H1 (cell line): ENCODE data around the gene BRCA1. TPM values are rescaled to one million over a fixed set of nuclear protein-coding genes. Genes with fewer than 3 reads are reported as not detected.
"Not testable (repeated sequence)": the region's sequence is repeated elsewhere in the genome, so short reads cannot be mapped to it uniquely, and the experiment has no call there.

Experiments
- CTCF ChIA-PET: fragments of 300-600 bp; sonication (Branson Sonifier 250); formaldehyde crosslinking; loops from one replicate; lab custom pipeline; 2021; ENCODE audit not compliant: partially characterized antibody; lab: Charles Lee
- POLR2A ChIA-PET: fragments of 300-600 bp; sonication (Branson Sonifier 250); formaldehyde crosslinking; loops from one replicate; lab custom pipeline; 2021; ENCODE audit warnings: inconsistent platforms; ENCODE audit not compliant: partially characterized antibody; lab: Charles Lee
- DNase-seq, 2 experiments: peaks; one replicate each; pipeline versions ENCODE4 v3.0.0 to v3.0.0-alpha.2; 2010 to 2022; ENCODE audit warnings: low spot score in 2 of 2, low read depth in 1 of 2, mixed read lengths in 1 of 2
- FAIRE-seq: peaks from 2 replicates; lab custom pipeline; 2011; peaks lifted over from hg19 to GRCh38; lab: Jason Lieb, UNC
- H2AFZ ChIP-seq: 2 replicates; pipeline ENCODE4 v1.8.1; 2012; ENCODE audit warnings: low read length, inconsistent platforms
- H2AK5ac ChIP-seq: 2 replicates; pipeline ENCODE4 v1.6.1; 2013; ENCODE audit warnings: low read depth, low read length
- H2BK120ac ChIP-seq: replicated peaks from 2 replicates; pipeline ENCODE3; 2013; ENCODE audit warnings: low read depth, low read length, inconsistent platforms
- H2BK12ac ChIP-seq: 2 replicates; pipeline ENCODE4 v1.6.1; 2013; ENCODE audit warnings: low read depth, low read length
- H2BK15ac ChIP-seq: 2 replicates; pipeline ENCODE4 v1.6.1; 2013; ENCODE audit warnings: low read length
- H2BK20ac ChIP-seq: 2 replicates; pipeline ENCODE4 v1.6.1; 2013; ENCODE audit warnings: low read length
- H2BK5ac ChIP-seq: 2 replicates; pipeline ENCODE4 v1.6.1; 2013; ENCODE audit warnings: low read depth, low read length
- H3K14ac ChIP-seq: 2 replicates; pipeline ENCODE4 v1.6.1; 2013; ENCODE audit warnings: inconsistent platforms; ENCODE audit not compliant: insufficient read length
- H3K18ac ChIP-seq: 2 replicates; pipeline ENCODE4 v1.6.1; 2013; ENCODE audit warnings: low read length; ENCODE audit errors: extremely low read depth
- H3K23ac ChIP-seq: 2 replicates; pipeline ENCODE4 v1.6.1; 2013; ENCODE audit warnings: inconsistent platforms; ENCODE audit not compliant: insufficient read length
- H3K23me2 ChIP-seq: 2 replicates; pipeline ENCODE4 v1.6.1; 2013; ENCODE audit warnings: low read depth, low read length
- H3K27ac ChIP-seq: 2 replicates; pipeline ENCODE4 v1.6.1; 2011; ENCODE audit warnings: low read depth, low read length, inconsistent platforms
- H3K27me3 ChIP-seq, 4 experiments: replicated peaks in 1 of 4; 1 replicate in 1 of 4; 2 replicates in 3 of 4; pipeline versions ENCODE4 v1.6.1 to v1.8.1; 2011 to 2013; ENCODE audit warnings: low read length in 3 of 4, mild to moderate bottlenecking in 3 of 4, inconsistent platforms in 2 of 4, mixed read lengths in 2 of 4, moderate library complexity in 1 of 4; ENCODE audit not compliant: control insufficient read depth in 3 of 4, insufficient read depth in 3 of 4; ENCODE audit errors: extremely low read depth in 1 of 4
- H3K36me3 ChIP-seq, 4 experiments: 2 replicates each; pipeline versions ENCODE4 v1.6.1 to v1.8.1; 2011 to 2013; ENCODE audit warnings: mild to moderate bottlenecking in 4 of 4, low read length in 3 of 4, moderate library complexity in 2 of 4, control low read depth in 1 of 4, inconsistent platforms in 1 of 4; ENCODE audit not compliant: insufficient read depth in 4 of 4, control insufficient read depth in 2 of 4
- H3K4ac ChIP-seq: replicated peaks from 2 replicates; pipeline ENCODE3; 2013; ENCODE audit warnings: low read length, low read depth, mixed read lengths, inconsistent platforms; ENCODE audit not compliant: insufficient read length
- H3K4me1 ChIP-seq, 4 experiments: replicated peaks in 1 of 4; 1 replicate in 1 of 4; 2 replicates in 3 of 4; pipeline versions ENCODE4 v1.6.1 to v1.8.1; 2011 to 2013; ENCODE audit warnings: low read length in 3 of 4, inconsistent platforms in 2 of 4, mixed read lengths in 1 of 4; ENCODE audit not compliant: insufficient read depth in 4 of 4, control insufficient read depth in 3 of 4
- H3K4me2 ChIP-seq, 2 experiments: 2 replicates each; pipeline versions ENCODE4 v1.6.1 to v1.8.1; 2011 to 2013; ENCODE audit warnings: low read depth in 2 of 2, low read length in 2 of 2, control low read depth in 1 of 2, inconsistent platforms in 1 of 2, mild to moderate bottlenecking in 1 of 2; ENCODE audit not compliant: insufficient read depth in 1 of 2
- H3K4me3 ChIP-seq, 4 experiments: fragments of 200-600, 300-600 bp in 1 of 4; sonication (generic), shearing (Covaris generic), sonication (Bioruptor Twin) in 1 of 4; 2 replicates each; pipeline versions ENCODE4 v1.5.1 to v1.8.1; 2011 to 2016; ENCODE audit warnings: low read length in 4 of 4, low read depth in 3 of 4, control low read depth in 2 of 4, inconsistent platforms in 2 of 4, mild to moderate bottlenecking in 2 of 4, mixed read lengths in 1 of 4, moderate library complexity in 1 of 4; ENCODE audit not compliant: insufficient read depth in 2 of 4; ENCODE audit errors: extremely low read depth in 1 of 4
- H3K56ac ChIP-seq: replicated peaks from 2 replicates; pipeline ENCODE3; 2013; ENCODE audit warnings: low read depth, mild to moderate bottlenecking, mixed read lengths, low read length, inconsistent platforms; ENCODE audit not compliant: insufficient read length
- H3K79me1 ChIP-seq: 2 replicates; pipeline ENCODE4 v1.6.1; 2013; ENCODE audit warnings: low read depth, low read length, control low read depth
- H3K79me2 ChIP-seq, 2 experiments: 2 replicates each; pipeline versions ENCODE4 v1.6.1 to v1.8.1; 2012 to 2013; ENCODE audit warnings: low read length in 2 of 2, mild to moderate bottlenecking in 2 of 2, inconsistent platforms in 1 of 2; ENCODE audit not compliant: insufficient read depth in 2 of 2, control insufficient read depth in 1 of 2
- H3K9ac ChIP-seq, 4 experiments: replicated peaks in 1 of 4; 1 replicate in 1 of 4; 2 replicates in 3 of 4; pipeline versions ENCODE4 v1.6.1 to v1.8.1; 2011 to 2013; ENCODE audit warnings: low read depth in 3 of 4, low read length in 3 of 4, control low read depth in 2 of 4, mild to moderate bottlenecking in 2 of 4, moderate library complexity in 2 of 4, inconsistent platforms in 1 of 4; ENCODE audit errors: extremely low read depth in 1 of 4
- H3K9me3 ChIP-seq, 2 experiments: 2 replicates each; pipeline versions ENCODE4 v1.6.1 to v1.8.1; 2012 to 2013; ENCODE audit warnings: mild to moderate bottlenecking in 2 of 2, moderate library complexity in 2 of 2, control low read depth in 1 of 2, inconsistent platforms in 1 of 2, low read depth in 1 of 2, low read length in 1 of 2, mixed read lengths in 1 of 2; ENCODE audit not compliant: insufficient read depth in 2 of 2
- H4K20me1 ChIP-seq, 2 experiments: replicated peaks in 1 of 2; 2 replicates each; pipeline versions ENCODE3 to v1.8.1; 2011 to 2013; ENCODE audit warnings: inconsistent platforms in 2 of 2, low read length in 2 of 2, mild to moderate bottlenecking in 1 of 2; ENCODE audit not compliant: insufficient read depth in 2 of 2, control insufficient read depth in 1 of 2
- H4K5ac ChIP-seq: 2 replicates; pipeline ENCODE4 v1.6.1; 2013; ENCODE audit warnings: low read length, low read depth, mixed read lengths, inconsistent platforms; ENCODE audit not compliant: insufficient read length
- H4K8ac ChIP-seq: 2 replicates; pipeline ENCODE4 v1.8.0; 2013; ENCODE audit warnings: mild to moderate bottlenecking, moderate library complexity, low read length, inconsistent platforms; ENCODE audit not compliant: insufficient read depth; ENCODE audit errors: extremely low read depth
- H4K91ac ChIP-seq: replicated peaks from 2 replicates; pipeline ENCODE3; 2013; ENCODE audit warnings: low read length, mixed read lengths, inconsistent platforms; ENCODE audit not compliant: insufficient read length
- WGBS, 2 experiments: shearing (Covaris generic) in 1 of 2; methylation state at CpG; one replicate each; pipeline versions ENCODE4 v1.1.6 to v1.1.7; 2013 to 2015; ENCODE audit warnings: low lambda C conversion rate in 2 of 2, mixed read lengths in 2 of 2, inconsistent platforms in 1 of 2, low coverage in 1 of 2, missing lambda C conversion rate in 1 of 2; ENCODE audit not compliant: insufficient replicate concordance in 2 of 2, insufficient coverage in 1 of 2, insufficient read length in 1 of 2; ENCODE audit errors: extremely low coverage in 1 of 2, missing lambda C conversion rate in 1 of 2; 5-methylcytosine and 5-hydroxymethylcytosine counted together
- polyA plus RNA-seq, 7 experiments: library from polyadenylated mRNA; depleted of rRNA in 3 of 7; stranded (reverse) in 5 of 7; unstranded in 2 of 7; fragments of >200 nt in 5 of 7; fragments of 200-250 nt in 2 of 7; gene quantifications; 1 replicate in 5 of 7; 2 replicates in 1 of 7; 4 replicates in 1 of 7; pipeline versions ENCODE4 v1.2.1 to v1.2.3, GENCODE V29; 2011 to 2013; ENCODE audit warnings: missing spikeins in 2 of 7, mixed read lengths in 2 of 7
- total RNA-seq: library from RNA; stranded (reverse); fragmentation: NEBNext Ultra II Directional; extraction: Animal tissue kit (Norgen Biotek cat#: 25700); gene quantifications from 2 replicates; pipeline ENCODE4 v1.2.1, GENCODE V29; 2021

BRCA1 gene
- total and polyA plus RNA-seq, 2 of the 8 experiments (the other 6 are each of a cell fraction or from before 2014, with no cell fraction given): 30.7 to 39.2 TPM

- H4K91ac ChIP-seq, H3K14ac ChIP-seq, H3K27me3 ChIP-seq, H4K20me1 ChIP-seq, POLR2A ChIA-PET, H3K23ac ChIP-seq, H3K18ac ChIP-seq, DNase-seq, H2AFZ ChIP-seq, H2BK12ac ChIP-seq, H2AK5ac ChIP-seq, H3K9ac ChIP-seq, H4K8ac ChIP-seq, H2BK20ac ChIP-seq, H3K4me1 ChIP-seq, H3K79me1 ChIP-seq, H2BK120ac ChIP-seq, FAIRE-seq, H3K27ac ChIP-seq, H2BK15ac ChIP-seq, H3K4me2 ChIP-seq, H3K9me3 ChIP-seq, H3K4me3 ChIP-seq, H3K36me3 ChIP-seq, H2BK5ac ChIP-seq, H3K4ac ChIP-seq, H4K5ac ChIP-seq, H3K56ac ChIP-seq: not testable (repeated sequence)
- CTCF ChIA-PET: interaction anchor here (0.7 kb wide), 1 partner anchor 868 kb away, joined by 3 read pairs; no protein-coding TSS in a partner anchor
- H3K79me2 ChIP-seq: peaks cover 0 to 14% of the 10 kb centered on the region in 2 experiments; a peak in 2 of 4 replicates
- peaks cover 13% of the 10 kb centered on the region for H3K23me2 ChIP-seq
These were observed 40.8 kb upstream of the BRCA1 start for GRCh38 chr17:43165971-43166370.

GRCh38 chr17:43159957-43160356 is 34.8 kb upstream of the BRCA1 start:
- WGBS, 2 experiments: 97% methylated on average over 7 of the region's 8 CpGs; no CpG with 5 or more reads in 1 of the 2 experiments
- not testable (repeated sequence) for H3K56ac ChIP-seq, H3K14ac ChIP-seq, H3K4me3 ChIP-seq, H4K8ac ChIP-seq, H2BK5ac ChIP-seq, H3K23ac ChIP-seq, DNase-seq, FAIRE-seq, H3K27me3 ChIP-seq, H4K20me1 ChIP-seq, H2AFZ ChIP-seq, H2BK120ac ChIP-seq, H3K9ac ChIP-seq, H3K18ac ChIP-seq, H3K4me2 ChIP-seq, H2AK5ac ChIP-seq, H3K4ac ChIP-seq, H3K9me3 ChIP-seq, H2BK20ac ChIP-seq, H3K23me2 ChIP-seq, H4K91ac ChIP-seq, H3K27ac ChIP-seq, H3K36me3 ChIP-seq, H4K5ac ChIP-seq, H3K79me2 ChIP-seq, H3K4me1 ChIP-seq, H2BK15ac ChIP-seq, H3K79me1 ChIP-seq, H2BK12ac ChIP-seq
- CTCF ChIA-PET: interaction anchor here (1.3 kb wide), 1 partner anchor 150 kb away, joined by 4 read pairs; no protein-coding TSS in a partner anchor
- POLR2A ChIA-PET: interaction anchor here (0.7 to 1.6 kb wide), 3 partner anchors 9 to 632 kb away, joined by 3 to 5 read pairs (median 4); no protein-coding TSS in a partner anchor
